Measurements from ENCODE around the gene CNOT3.

DNA sequence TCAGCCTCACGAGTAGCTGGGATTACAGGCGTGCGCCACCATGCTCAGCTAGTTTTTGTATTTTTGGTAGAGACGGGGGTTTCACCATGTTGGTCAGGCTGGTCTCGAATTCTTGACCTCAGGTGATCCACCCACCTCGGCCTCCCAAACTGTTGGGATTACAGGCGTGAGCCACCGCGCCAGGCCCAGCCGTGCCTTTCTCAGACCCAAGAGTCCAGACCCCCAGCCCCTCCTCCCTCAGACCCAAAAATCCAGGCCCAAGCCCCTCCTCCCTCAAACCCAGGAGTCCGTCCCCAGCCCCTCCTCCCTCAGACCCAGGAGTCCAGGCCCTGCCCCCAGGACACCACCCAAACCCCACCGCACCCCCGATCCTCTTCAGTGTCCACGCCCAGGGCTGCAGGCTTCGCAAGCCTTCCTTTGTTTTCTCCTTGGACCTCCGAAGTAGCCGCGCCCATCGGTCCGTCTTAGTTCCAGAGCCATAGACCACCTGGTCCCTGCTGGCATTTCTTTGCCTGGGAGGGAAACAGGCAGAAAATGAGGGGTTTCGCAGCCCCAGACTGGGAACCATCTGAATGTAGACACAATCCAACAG lies 31.7 kb downstream of the CNOT3 start:
- TF ChIP-seq CTCF (IDR thresholded peaks at IDR 0.05) (no peak), POLR2A (IDR thresholded peaks at IDR 0.05) (no peak)

Measured in lower leg skin (tissue), 3 donors.